Activated CD8-positive, alpha-beta T cell treated with anti-CD3 and anti-CD28 coated beads, Interleukin-2, amount 10 ng/mL, durations not matched to agents 7 days and 5 days (primary cell): ENCODE measurements around the gene LGALS12. TPM values are rescaled to one million over a fixed set of nuclear protein-coding genes. Genes with fewer than 3 reads are reported as not detected.
A peak's percentile ranks its signal among the peaks of the same experiment; 100 is the strongest.
"Not testable (repeated sequence)": the region's sequence is repeated elsewhere in the genome, so short reads cannot be mapped to it uniquely, and the experiment has no call there.

Source experiments
- ATAC-seq: fragments of 150-1000 bp; cut with Tn5 transposase; one replicate; pipeline ENCODE4 v1.10.0; 2021; ENCODE audit warnings: moderate library complexity
- CTCF ChIA-PET: fragments of 350-600 bp; sonication (Branson Sonifier 250); formaldehyde crosslinking; loops from one replicate; lab custom pipeline; 2021; ENCODE audit warnings: antibody characterized with exemption; lab: Charles Lee
- POLR2A ChIA-PET: fragments of 350-600 bp; sonication (Branson Sonifier 250); formaldehyde crosslinking; loops from one replicate; lab custom pipeline; 2021; ENCODE audit warnings: antibody characterized with exemption; lab: Charles Lee
- DNase-seq: peaks from one replicate; pipeline ENCODE4 v3.0.0-alpha.2; 2020
- H3K27ac Mint-ChIP-seq: one replicate; pipeline ENCODE4 v1.8.0; 2021; ENCODE audit warnings: mild to moderate bottlenecking, mixed read lengths
- H3K27me3 Mint-ChIP-seq: one replicate; pipeline ENCODE4 v1.8.0; 2021; ENCODE audit warnings: low read depth, mixed read lengths
- H3K36me3 Mint-ChIP-seq: one replicate; pipeline ENCODE4 v1.8.0; 2021; ENCODE audit warnings: low read depth, mixed read lengths
- H3K4me1 Mint-ChIP-seq: one replicate; pipeline ENCODE4 v1.8.0; 2021; ENCODE audit warnings: low read depth, mixed read lengths
- H3K4me3 Mint-ChIP-seq: one replicate; pipeline ENCODE4 v1.8.0; 2021; ENCODE audit warnings: mild to moderate bottlenecking, mixed read lengths
- H3K9me3 Mint-ChIP-seq: one replicate; pipeline ENCODE4 v1.8.0; 2022; ENCODE audit warnings: mixed read lengths; ENCODE audit not compliant: insufficient read depth
- total RNA-seq, 2 experiments: library from RNA; stranded (reverse); gene quantifications; one replicate each; pipeline ENCODE4 v1.2.3, GENCODE V29; 2021

Gene LGALS12
- total RNA-seq, 2 experiments from 2014 or later = not detected

GRCh38 chr11:63520606-63521170 lies 14.8 kb downstream of the LGALS12 start:
- POLR2A ChIA-PET = interaction anchor here (0.8 kb wide), 1 partner anchor 26 kb away, joined by 3 read pairs; no protein-coding TSS in a partner anchor

GRCh38 chr11:63521896-63522295 lies 16.0 kb downstream of the LGALS12 start:
- Mint-ChIP-seq H3K27me3 (no peaks in the 10 kb centered on the region), H3K9me3 (peaks cover 7% of the 10 kb centered on the region), H3K4me3 (no peak overlapping the region), H3K36me3 (peaks cover 1% of the 10 kb centered on the region), H3K4me1 (peaks cover 15% of the 10 kb centered on the region), H3K27ac (no peak overlapping the region)
- ChIA-PET POLR2A (no interaction called here), CTCF (interaction anchor here (0.7 to 1.2 kb wide), 3 partner anchors 15 to 43 kb away, joined by 3 to 5 read pairs (median 4); partner anchors contain the start of gene PLAAT4)
- no peak for ATAC-seq
- DNase-seq = no peak

More at GRCh38 chr11:63520606-63521170, 14.8 kb downstream of the LGALS12 start:
- peaks cover 7% of the 10 kb centered on the region for H3K9me3 Mint-ChIP-seq
- no peak for ATAC-seq
- H3K4me1 Mint-ChIP-seq = peaks cover 15% of the 10 kb centered on the region
- CTCF ChIA-PET = interaction anchor here (0.8 to 3.3 kb wide), 6 partner anchors 13 to 218 kb away, joined by 3 to 10 read pairs (median 6); partner anchors contain the start of gene RTN3
- DNase-seq = no peak
- no peak overlapping the region for H3K27ac Mint-ChIP-seq
- no peak overlapping the region for H3K4me3 Mint-ChIP-seq
- no peaks in the 10 kb centered on the region for H3K27me3 Mint-ChIP-seq
- H3K36me3 Mint-ChIP-seq = peaks cover 1% of the 10 kb centered on the region

- peaks cover 7% of the 10 kb centered on the region for H3K9me3 Mint-ChIP-seq
- ATAC-seq (no peak), DNase-seq (no peak)
- H3K27ac Mint-ChIP-seq = no peak overlapping the region
- no peaks in the 10 kb centered on the region for H3K27me3 Mint-ChIP-seq
- ChIA-PET POLR2A (interaction anchor here (1.0 kb wide), 1 partner anchor 14 kb away, joined by 3 read pairs; no protein-coding TSS in a partner anchor), CTCF (interaction anchor here (1.2 to 1.4 kb wide), 2 partner anchors 44 kb away, joined by 3 to 5 read pairs; no protein-coding TSS in a partner anchor)
- H3K4me3 Mint-ChIP-seq = no peak overlapping the region
- H3K4me1 Mint-ChIP-seq = peaks cover 12% of the 10 kb centered on the region
- H3K36me3 Mint-ChIP-seq = peaks cover 1% of the 10 kb centered on the region
Observed at GRCh38 chr11:63523151-63523550, 17.3 kb downstream of the LGALS12 start.

GRCh38 chr11:63527667-63528066 lies 21.8 kb downstream of the LGALS12 start:
- peaks cover 31% of the 10 kb centered on the region for H3K4me1 Mint-ChIP-seq
- H3K36me3 Mint-ChIP-seq = peaks cover 1% of the 10 kb centered on the region
- no peak overlapping the region for H3K4me3 Mint-ChIP-seq
- CTCF ChIA-PET = interaction anchor here (1.0 kb wide), 1 partner anchor 37 kb away, joined by 3 read pairs; no protein-coding TSS in a partner anchor
- ATAC-seq = no peak
- no peak for DNase-seq
- POLR2A ChIA-PET = no interaction called here
- H3K9me3 Mint-ChIP-seq = peaks cover 7% of the 10 kb centered on the region
- no peaks in the 10 kb centered on the region for H3K27me3 Mint-ChIP-seq
- H3K27ac Mint-ChIP-seq = no peak overlapping the region

- ATAC-seq, H3K9me3 Mint-ChIP-seq, POLR2A ChIA-PET, H3K4me3 Mint-ChIP-seq, H3K36me3 Mint-ChIP-seq, H3K27me3 Mint-ChIP-seq, H3K27ac Mint-ChIP-seq, DNase-seq: not testable (repeated sequence)
- CTCF ChIA-PET = interaction anchor here (1.8 kb wide), 1 partner anchor 49 kb away, joined by 9 read pairs; no protein-coding TSS in a partner anchor
- H3K4me1 Mint-ChIP-seq = peaks cover 35% of the 10 kb centered on the region
Observed at GRCh38 chr11:63528156-63528555, 22.3 kb downstream of the LGALS12 start.

GRCh38 chr11:63528729-63529278 lies 22.9 kb downstream of the LGALS12 start:
- not testable (repeated sequence) for H3K27ac Mint-ChIP-seq, H3K9me3 Mint-ChIP-seq, ATAC-seq, H3K27me3 Mint-ChIP-seq, H3K36me3 Mint-ChIP-seq, DNase-seq, H3K4me3 Mint-ChIP-seq
- H3K4me1 Mint-ChIP-seq = peaks cover 42% of the 10 kb centered on the region
- ChIA-PET CTCF (interaction anchor here (0.9 to 1.8 kb wide), 2 partner anchors 46 to 50 kb away, joined by 3 to 9 read pairs; no protein-coding TSS in a partner anchor), POLR2A (interaction anchor here (0.6 kb wide), 1 partner anchor 23 kb away, joined by 3 read pairs; no protein-coding TSS in a partner anchor)

- CTCF ChIA-PET = interaction anchor here (0.9 to 1.8 kb wide), 2 partner anchors 45 to 50 kb away, joined by 3 to 9 read pairs; no protein-coding TSS in a partner anchor
- not testable (repeated sequence) for DNase-seq, H3K36me3 Mint-ChIP-seq, H3K27me3 Mint-ChIP-seq, H3K9me3 Mint-ChIP-seq, ATAC-seq, H3K27ac Mint-ChIP-seq, H3K4me3 Mint-ChIP-seq
- POLR2A ChIA-PET = interaction anchor here (0.6 kb wide), 1 partner anchor 22 kb away, joined by 3 read pairs; no protein-coding TSS in a partner anchor
- H3K4me1 Mint-ChIP-seq = peaks cover 48% of the 10 kb centered on the region
Observed at GRCh38 chr11:63529373-63529772, 23.5 kb downstream of the LGALS12 start.

GRCh38 chr11:63530021-63530420 lies 24.1 kb downstream of the LGALS12 start:
- no peaks in the 10 kb centered on the region for H3K27me3 Mint-ChIP-seq
- H3K9me3 Mint-ChIP-seq = no peaks in the 10 kb centered on the region
- ChIA-PET POLR2A (no interaction called here), CTCF (interaction anchor here (1.8 kb wide), 1 partner anchor 51 kb away, joined by 9 read pairs; no protein-coding TSS in a partner anchor)
- no peak overlapping the region for H3K4me3 Mint-ChIP-seq
- H3K4me1 Mint-ChIP-seq = peaks cover 53% of the 10 kb centered on the region
- no peak overlapping the region for H3K27ac Mint-ChIP-seq
- ATAC-seq (no peak), DNase-seq (no peak)
- H3K36me3 Mint-ChIP-seq = no peaks in the 10 kb centered on the region

GRCh38 chr11:63531074-63531792 lies 25.3 kb downstream of the LGALS12 start:
- Mint-ChIP-seq H3K27ac (peak overlapping the region; percentile 68), H3K4me3 (peak overlapping the region; percentile 51), H3K4me1 (peaks cover 65% of the 10 kb centered on the region)
- ChIA-PET POLR2A (interaction anchor here (0.6 to 1.4 kb wide), 2 partner anchors 20 to 650 kb away, joined by 3 to 4 read pairs; no protein-coding TSS in a partner anchor), CTCF (interaction anchor here (0.8 to 1.1 kb wide), 3 partner anchors 52 to 207 kb away, joined by 3 to 8 read pairs (median 3); no protein-coding TSS in a partner anchor)
- not testable (repeated sequence) for H3K27me3 Mint-ChIP-seq, H3K9me3 Mint-ChIP-seq, H3K36me3 Mint-ChIP-seq
- ATAC-seq (peak; percentile 91), DNase-seq (peak; percentile 85)

GRCh38 chr11:63532117-63532516 lies 26.2 kb downstream of the LGALS12 start:
- ChIA-PET POLR2A (interaction anchor here (1.4 kb wide), 1 partner anchor 19 kb away, joined by 4 read pairs; no protein-coding TSS in a partner anchor), CTCF (interaction anchor here (0.8 to 1.4 kb wide), 5 partner anchors 17 to 107 kb away, joined by 3 to 8 read pairs (median 3); no protein-coding TSS in a partner anchor)
- Mint-ChIP-seq H3K27me3 (no peaks in the 10 kb centered on the region), H3K4me3 (peak overlapping the region; percentile 20), H3K36me3 (no peaks in the 10 kb centered on the region), H3K4me1 (peaks cover 71% of the 10 kb centered on the region), H3K9me3 (no peaks in the 10 kb centered on the region), H3K27ac (peak overlapping the region; percentile 48)
- DNase-seq = no peak
- ATAC-seq = no peak
